Measurements from ENCODE around the gene OR4K14. TPM values are rescaled to one million over a fixed set of nuclear protein-coding genes. Genes with fewer than 3 reads are reported as not detected.

Gene OR4K14, protein sequence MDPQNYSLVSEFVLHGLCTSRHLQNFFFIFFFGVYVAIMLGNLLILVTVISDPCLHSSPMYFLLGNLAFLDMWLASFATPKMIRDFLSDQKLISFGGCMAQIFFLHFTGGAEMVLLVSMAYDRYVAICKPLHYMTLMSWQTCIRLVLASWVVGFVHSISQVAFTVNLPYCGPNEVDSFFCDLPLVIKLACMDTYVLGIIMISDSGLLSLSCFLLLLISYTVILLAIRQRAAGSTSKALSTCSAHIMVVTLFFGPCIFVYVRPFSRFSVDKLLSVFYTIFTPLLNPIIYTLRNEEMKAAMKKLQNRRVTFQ
- total RNA-seq = not detected
- polyA plus RNA-seq = not detected
- long read RNA-seq, donor 1 = 0 reads
- long read RNA-seq, donor 2 = 0 reads
- long read RNA-seq, donor 3 = 0 reads

DNA sequence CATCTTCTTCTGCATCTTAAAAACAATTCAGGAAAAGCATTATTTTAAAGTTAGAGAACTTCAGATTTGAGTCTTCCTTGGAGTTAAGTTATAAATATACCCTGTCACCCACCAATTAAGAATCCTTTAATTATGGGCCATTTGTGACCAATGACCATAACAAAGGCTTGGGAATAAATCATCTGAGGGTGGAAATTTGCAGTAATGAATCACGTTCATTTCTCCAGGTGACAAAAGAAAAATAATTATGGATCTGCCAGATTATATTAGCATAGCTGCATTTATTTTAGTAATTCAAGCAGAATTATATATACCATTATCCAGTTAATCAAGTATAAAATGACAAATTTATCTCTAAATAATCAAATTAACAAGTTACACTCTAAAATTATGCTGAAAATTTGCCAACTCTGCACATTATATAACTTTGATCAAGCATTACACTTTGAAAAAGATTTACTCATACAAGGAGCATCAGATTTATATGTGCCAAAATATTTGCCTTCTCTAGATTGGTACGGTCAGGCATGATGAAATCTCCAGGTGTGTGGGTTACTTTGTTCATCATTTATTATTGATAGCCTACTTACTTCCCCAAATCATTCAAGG is at the start of gene OR4K14:
OR4K14 (minus strand) TSS at position 51 of the 609 bp plus-strand sequence. CDS start 4,114 bp downstream, outside the sequence.
- Histone ChIP-seq H3K4me3 (no peak within 1 kb of the TSS), H3K27me3 (no peaks in the 10 kb centered on the region), H3K36me3 (no peaks in the 10 kb centered on the region), H3K27ac (no peak within 1 kb of the TSS), H3K9me3 (no peaks in the 10 kb centered on the region), H3K4me1 (ENCODE audit: insufficient read depth) (no peaks in the 10 kb centered on the region)
- intact Hi-C loops (cut with DNase I) = no loop called here
- DNase-seq = no peak
- 52 to 58% (median 56%) methylated on average over 2 of the region's 2 CpGs for WGBS, 3 donors
- TF ChIP-seq POLR2A (IDR thresholded peaks at IDR 0.05) (no peak), EP300 (IDR thresholded peaks at IDR 0.05) (no peak)
- TF ChIP-seq, protein P1, sequence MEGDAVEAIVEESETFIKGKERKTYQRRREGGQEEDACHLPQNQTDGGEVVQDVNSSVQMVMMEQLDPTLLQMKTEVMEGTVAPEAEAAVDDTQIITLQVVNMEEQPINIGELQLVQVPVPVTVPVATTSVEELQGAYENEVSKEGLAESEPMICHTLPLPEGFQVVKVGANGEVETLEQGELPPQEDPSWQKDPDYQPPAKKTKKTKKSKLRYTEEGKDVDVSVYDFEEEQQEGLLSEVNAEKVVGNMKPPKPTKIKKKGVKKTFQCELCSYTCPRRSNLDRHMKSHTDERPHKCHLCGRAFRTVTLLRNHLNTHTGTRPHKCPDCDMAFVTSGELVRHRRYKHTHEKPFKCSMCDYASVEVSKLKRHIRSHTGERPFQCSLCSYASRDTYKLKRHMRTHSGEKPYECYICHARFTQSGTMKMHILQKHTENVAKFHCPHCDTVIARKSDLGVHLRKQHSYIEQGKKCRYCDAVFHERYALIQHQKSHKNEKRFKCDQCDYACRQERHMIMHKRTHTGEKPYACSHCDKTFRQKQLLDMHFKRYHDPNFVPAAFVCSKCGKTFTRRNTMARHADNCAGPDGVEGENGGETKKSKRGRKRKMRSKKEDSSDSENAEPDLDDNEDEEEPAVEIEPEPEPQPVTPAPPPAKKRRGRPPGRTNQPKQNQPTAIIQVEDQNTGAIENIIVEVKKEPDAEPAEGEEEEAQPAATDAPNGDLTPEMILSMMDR (IDR thresholded peaks at IDR 0.05) = no peak

DNA sequence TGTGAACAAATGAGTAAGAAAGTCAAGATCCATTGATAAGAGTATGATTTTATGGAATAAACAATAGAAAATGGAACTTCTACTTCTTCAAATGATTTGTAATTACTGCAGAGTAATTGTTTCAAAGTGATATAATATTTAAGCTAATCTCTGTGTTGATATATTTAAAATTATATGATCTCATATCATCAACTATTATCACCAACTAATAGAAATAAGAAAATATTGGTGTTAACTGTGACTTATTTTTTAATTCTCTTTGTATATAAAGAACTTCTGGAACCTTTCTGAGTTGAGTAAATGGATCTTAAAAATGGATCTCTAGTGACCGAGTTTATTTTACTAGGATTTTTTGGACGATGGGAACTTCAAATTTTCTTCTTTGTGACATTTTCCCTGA is 40.6 kb upstream of the OR4K14 start, which contains the start of gene OR4L1:
OR4L1 (plus strand) TSS at position 301 of the 400 bp plus-strand sequence; CDS start at position 301, 0 bp downstream.
- DNase-seq = no peak
- Histone ChIP-seq H3K27me3 (no peaks in the 10 kb centered on the region), H3K4me3 (no peak within 1 kb of the TSS), H3K9me3 (no peaks in the 10 kb centered on the region), H3K27ac (no peak within 1 kb of the TSS), H3K36me3 (no peaks in the 10 kb centered on the region), H3K4me1 (ENCODE audit: insufficient read depth) (no peaks in the 10 kb centered on the region)
- 62 to 70% (median 64%) methylated on average over 2 of the region's 2 CpGs for WGBS, 3 donors
- TF ChIP-seq, protein P1 (IDR thresholded peaks at IDR 0.05) = no peak
- TF ChIP-seq EP300 (IDR thresholded peaks at IDR 0.05) (no peak), POLR2A (IDR thresholded peaks at IDR 0.05) (no peak)
- intact Hi-C loops (cut with DNase I) = no loop called here

DNA sequence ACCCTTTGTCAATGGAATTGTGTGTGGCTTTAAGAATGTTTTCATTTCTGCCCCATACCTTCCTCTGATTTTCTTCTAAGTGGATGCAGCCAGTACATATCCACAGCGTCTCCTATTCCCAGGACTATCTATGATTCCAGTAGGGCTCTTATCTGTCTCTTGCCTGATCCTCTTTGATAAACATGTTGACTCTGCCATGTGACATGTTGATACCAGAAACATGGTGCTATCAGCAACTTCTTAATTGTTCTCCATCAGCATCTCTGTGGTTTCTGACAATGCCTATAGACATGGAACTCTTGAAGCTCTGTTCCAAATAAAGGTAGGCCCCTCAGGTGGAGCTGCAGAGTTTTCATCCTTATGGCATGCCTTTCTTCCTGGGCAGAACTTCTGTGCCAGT is 29.1 kb upstream of the OR4K14 start:
- intact Hi-C loops (cut with DNase I) = no loop called here
- Histone ChIP-seq H3K36me3 (no peaks in the 10 kb centered on the region), H3K27ac (no peak overlapping the region), H3K4me3 (no peak overlapping the region), H3K9me3 (no peaks in the 10 kb centered on the region), H3K4me1 (ENCODE audit: insufficient read depth) (no peaks in the 10 kb centered on the region), H3K27me3 (no peaks in the 10 kb centered on the region)
- 47 to 70% (median 66%) methylated on average over 1 of the region's 1 CpG for WGBS, 3 donors
- TF ChIP-seq POLR2A (IDR thresholded peaks at IDR 0.05) (no peak), EP300 (IDR thresholded peaks at IDR 0.05) (no peak)
- TF ChIP-seq, protein P1 (IDR thresholded peaks at IDR 0.05) = no peak
- DNase-seq = no peak

DNA sequence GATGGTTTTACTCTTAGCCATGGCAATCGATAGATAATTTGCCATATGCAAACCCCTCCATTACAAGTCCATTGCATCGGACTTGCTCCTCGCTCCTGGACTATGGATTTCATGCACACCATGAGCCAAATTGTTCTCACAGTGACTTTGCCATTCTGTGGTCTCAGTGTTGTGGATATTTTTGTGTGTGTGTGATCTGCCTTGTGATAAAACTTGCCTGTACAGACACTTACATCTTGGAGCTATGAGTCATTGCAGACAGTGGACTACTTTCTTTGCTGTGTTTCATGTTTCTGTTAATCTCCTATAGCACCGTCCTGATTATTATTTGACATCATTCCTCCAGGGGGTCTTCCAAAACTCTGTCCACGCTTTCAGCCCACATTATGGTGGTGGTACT is 25.1 kb upstream of the OR4K14 start:
- 62 to 67% (median 64%) methylated on average over 5 of the region's 5 CpGs for WGBS, 3 donors
- H3K4me3 ChIP-seq = no peak overlapping the region
- H3K36me3 ChIP-seq = no peaks in the 10 kb centered on the region
- intact Hi-C loops (cut with DNase I) = no loop called here
- H3K27me3 ChIP-seq = no peaks in the 10 kb centered on the region
- H3K27ac ChIP-seq = no peak overlapping the region
- no peak for TF ChIP-seq EP300 (IDR thresholded peaks at IDR 0.05)
- TF ChIP-seq, protein P1 (IDR thresholded peaks at IDR 0.05) = no peak
- no peak for TF ChIP-seq POLR2A (IDR thresholded peaks at IDR 0.05)
- no peak for DNase-seq
- no peaks in the 10 kb centered on the region for H3K4me1 ChIP-seq (ENCODE audit: insufficient read depth)
- H3K9me3 ChIP-seq = no peaks in the 10 kb centered on the region

Data from ovary (tissue), 10 donors.